WERI-Rb-1 (cell line): ENCODE results near the gene IRGC.

ENCODE experiments used
- DNase-seq: peaks from one replicate; pipeline ENCODE4 v3.0.0-alpha.2; 2020
- H3K27ac ChIP-seq: fragments of 250-450 bp; sonication (Bioruptor Pico); 2 replicates; pipeline ENCODE4 v1.5.1; 2020; ENCODE audit warnings: mild to moderate bottlenecking, moderate library complexity
- H3K27me3 ChIP-seq: fragments of 250-450 bp; sonication (Bioruptor Pico); 2 replicates; pipeline ENCODE4 v1.5.1; 2021; ENCODE audit warnings: mild to moderate bottlenecking, low read depth, moderate library complexity; ENCODE audit not compliant: insufficient read depth, severe bottlenecking
- H3K36me3 ChIP-seq: fragments of 250-450 bp; sonication (Bioruptor Pico); 2 replicates; pipeline ENCODE4 v1.5.1; 2020; ENCODE audit warnings: mild to moderate bottlenecking, moderate library complexity
- H3K4me3 ChIP-seq: 2 replicates; pipeline ENCODE4 v1.5.1; 2011; ENCODE audit warnings: low read depth, mild to moderate bottlenecking, control low read depth, low read length
- H3K9me3 ChIP-seq: fragments of 250-450 bp; sonication (Bioruptor Pico); 2 replicates; pipeline ENCODE4 v1.5.1; 2021; ENCODE audit warnings: mild to moderate bottlenecking, moderate library complexity; ENCODE audit not compliant: severe bottlenecking
- CTCF ChIP-seq: IDR thresholded peaks from 2 replicates; pipeline ENCODE4 v1.5.1; 2011; ENCODE audit warnings: low read depth, mild to moderate bottlenecking, control low read depth, inconsistent platforms, low read length

The IRGC gene

GRCh38 chr19:43751466-43752220 is 35.8 kb downstream of the IRGC start:
- no peaks in the 10 kb centered on the region for H3K27me3 ChIP-seq
- H3K27ac ChIP-seq = no peak overlapping the region
- H3K4me3 ChIP-seq = no peak overlapping the region
- DNase-seq = no peak
- no peaks in the 10 kb centered on the region for H3K9me3 ChIP-seq
- H3K36me3 ChIP-seq = peaks cover 56% of the 10 kb centered on the region
- TF ChIP-seq CTCF = no peak

GRCh38 chr19:43752287-43752875 is 36.5 kb downstream of the IRGC start:
- no peak overlapping the region for H3K4me3 ChIP-seq
- no peak for TF ChIP-seq CTCF
- no peaks in the 10 kb centered on the region for H3K27me3 ChIP-seq
- no peak for DNase-seq
- H3K27ac ChIP-seq = no peak overlapping the region
- H3K9me3 ChIP-seq = no peaks in the 10 kb centered on the region
- peaks cover 50% of the 10 kb centered on the region for H3K36me3 ChIP-seq

- no peaks in the 10 kb centered on the region for H3K27me3 ChIP-seq
- TF ChIP-seq CTCF = no peak
- H3K4me3 ChIP-seq = peak overlapping the region; percentile 95
- no peaks in the 10 kb centered on the region for H3K9me3 ChIP-seq
- DNase-seq = no peak
- peaks cover 36% of the 10 kb centered on the region for H3K36me3 ChIP-seq
- H3K27ac ChIP-seq = peak overlapping the region; percentile 99
Measured at GRCh38 chr19:43754253-43754502, 38.3 kb downstream of the IRGC start.

GRCh38 chr19:43754503-43755255 is 38.8 kb downstream of the IRGC start, which contains the start of gene SMG9:
Gene SMG9, minus strand, starts transcription at chr19:43754962. Its CDS starts 4,221 bp downstream, at chr19:43750741.
- no peaks in the 10 kb centered on the region for H3K27me3 ChIP-seq
- H3K36me3 ChIP-seq = peaks cover 31% of the 10 kb centered on the region
- peak within 1 kb of the TSS; percentile 99 for H3K27ac ChIP-seq
- peak within 1 kb of the TSS; percentile 95 for H3K4me3 ChIP-seq
- TF ChIP-seq CTCF = no peak
- peak; percentile 98 for DNase-seq
- no peaks in the 10 kb centered on the region for H3K9me3 ChIP-seq

GRCh38 chr19:43755256-43755801 is 39.5 kb downstream of the IRGC start:
- H3K27me3 ChIP-seq = no peaks in the 10 kb centered on the region
- peaks cover 25% of the 10 kb centered on the region for H3K36me3 ChIP-seq
- H3K9me3 ChIP-seq = no peaks in the 10 kb centered on the region
- no peak for DNase-seq
- H3K4me3 ChIP-seq = peak overlapping the region; percentile 95
- peak overlapping the region; percentile 99 for H3K27ac ChIP-seq
- TF ChIP-seq CTCF = no peak
